NOMO-1 treated with DMSO at 0.1 percent for 48 hours (cell line): ENCODE results near the gene PINK1.

Experiments
- DNase-seq: peaks from one replicate; lab custom pipeline; 2025; ENCODE audit not compliant: unreplicated experiment; lab: John Stamatoyannopoulos, UW

PINK1 gene

GRCh38 chr1:20610970-20611369, 22.3 kb upstream of the PINK1 start:
- DNase-seq, result no peak

DNA sequence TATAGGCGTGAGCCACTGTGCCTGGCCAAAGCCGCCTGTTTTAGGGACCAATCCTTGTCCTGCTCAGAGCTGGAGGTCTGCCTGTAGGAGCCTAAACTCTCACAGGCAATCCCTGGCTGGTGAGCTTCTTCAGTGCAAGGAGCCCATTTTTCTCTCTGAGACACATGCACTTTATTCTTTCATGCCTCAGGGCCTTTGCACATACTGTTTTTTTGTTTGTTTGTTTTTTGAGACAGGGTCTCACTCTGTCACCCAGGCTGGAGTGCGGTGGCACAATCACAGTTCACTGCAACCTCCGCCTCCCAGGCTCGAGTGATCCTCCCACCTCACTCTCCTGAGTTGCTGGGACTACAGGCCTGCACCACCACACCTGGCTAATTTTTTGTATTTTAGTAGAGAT, 21.6 kb upstream of the PINK1 start:
- no peak for DNase-seq

DNA sequence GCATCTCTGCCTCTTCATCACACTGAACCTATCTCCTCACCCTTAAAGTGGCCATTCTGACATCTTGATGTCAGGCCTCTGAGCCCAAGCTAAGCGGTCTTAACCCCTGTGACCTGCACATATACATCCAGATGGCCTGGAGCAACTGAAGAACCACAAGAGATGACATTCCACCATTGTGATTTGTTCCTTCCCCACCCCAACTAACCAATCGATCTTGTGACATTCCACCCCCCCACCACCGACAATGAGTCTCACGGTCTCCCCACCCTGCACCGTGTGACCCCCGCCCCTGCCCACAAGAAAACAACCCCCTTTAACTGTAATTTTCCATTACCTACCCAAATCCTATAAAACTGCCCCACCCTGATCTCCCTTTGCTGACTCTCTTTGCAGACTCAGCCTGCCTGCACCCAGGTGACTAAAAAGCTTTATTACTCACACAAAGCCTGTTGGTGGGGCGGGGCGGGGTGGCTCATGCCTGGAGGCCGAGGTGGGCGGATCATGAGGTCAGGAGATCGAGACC, 21.0 kb upstream of the PINK1 start:
- DNase-seq, result no peak

DNA sequence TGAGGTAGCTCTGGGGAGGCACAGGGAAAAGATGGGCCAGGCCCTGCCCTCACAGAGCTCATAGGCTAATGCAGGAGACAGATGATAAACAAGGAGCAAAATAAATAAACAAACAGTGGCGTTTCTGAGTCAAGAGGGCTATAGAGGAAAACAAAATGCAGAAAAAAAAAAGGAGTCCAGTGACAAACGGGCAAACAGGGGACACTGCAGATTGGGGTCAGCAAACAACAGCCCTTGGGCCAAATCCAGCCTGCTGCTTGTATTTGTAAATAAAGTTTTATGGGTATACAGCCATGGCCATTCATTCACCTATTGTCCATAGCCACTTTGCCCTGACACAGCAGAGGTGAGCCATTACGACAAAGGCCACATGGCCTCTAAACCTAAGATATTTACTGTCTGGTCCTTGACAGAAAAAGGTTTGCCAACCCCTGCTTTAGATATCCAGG, 19.1 kb upstream of the PINK1 start:
- DNase-seq, result no peak

DNA sequence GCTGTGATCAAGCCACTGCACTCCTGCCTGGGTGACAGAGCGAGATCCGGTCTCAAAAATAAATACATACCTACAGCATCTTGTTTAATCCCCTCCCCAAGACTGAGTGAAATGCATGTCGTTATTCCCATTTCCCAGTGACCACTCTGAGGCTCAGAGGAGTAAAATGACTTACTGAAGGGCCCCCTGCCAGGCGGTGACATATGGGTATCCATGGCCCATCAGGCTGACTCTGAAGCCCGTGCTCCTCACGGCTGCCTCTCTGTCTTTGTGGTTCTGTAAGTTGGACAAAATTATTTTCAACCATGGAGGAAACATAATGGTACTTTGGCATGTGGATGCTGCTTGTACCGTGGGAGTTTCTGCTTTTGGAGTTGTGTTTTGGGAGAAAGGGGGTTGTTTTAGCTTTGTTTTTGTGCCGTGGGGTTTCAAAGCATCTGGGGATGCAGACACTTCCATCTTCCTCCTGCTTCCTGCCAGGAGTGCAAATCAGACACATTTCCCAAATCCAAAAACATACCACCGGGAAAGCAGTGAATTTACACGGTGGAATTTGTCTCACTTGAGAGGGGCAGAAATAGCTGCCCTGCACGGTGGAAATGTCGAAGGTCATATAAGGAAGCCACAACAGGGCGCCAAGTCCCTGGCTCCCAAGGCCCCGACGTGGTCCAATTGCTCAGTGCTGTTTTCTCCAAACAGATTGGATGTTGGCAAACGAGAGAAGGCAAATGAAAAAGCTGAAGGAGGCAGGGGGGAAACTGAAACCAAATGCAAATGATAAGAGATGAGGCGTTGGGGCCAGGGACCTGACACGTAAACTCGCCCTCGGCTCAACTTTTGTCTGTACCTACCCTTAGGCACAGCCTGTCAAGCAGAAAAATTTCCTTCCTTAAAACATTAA, 17.1 kb upstream of the PINK1 start:
- DNase-seq, result no peak

DNA sequence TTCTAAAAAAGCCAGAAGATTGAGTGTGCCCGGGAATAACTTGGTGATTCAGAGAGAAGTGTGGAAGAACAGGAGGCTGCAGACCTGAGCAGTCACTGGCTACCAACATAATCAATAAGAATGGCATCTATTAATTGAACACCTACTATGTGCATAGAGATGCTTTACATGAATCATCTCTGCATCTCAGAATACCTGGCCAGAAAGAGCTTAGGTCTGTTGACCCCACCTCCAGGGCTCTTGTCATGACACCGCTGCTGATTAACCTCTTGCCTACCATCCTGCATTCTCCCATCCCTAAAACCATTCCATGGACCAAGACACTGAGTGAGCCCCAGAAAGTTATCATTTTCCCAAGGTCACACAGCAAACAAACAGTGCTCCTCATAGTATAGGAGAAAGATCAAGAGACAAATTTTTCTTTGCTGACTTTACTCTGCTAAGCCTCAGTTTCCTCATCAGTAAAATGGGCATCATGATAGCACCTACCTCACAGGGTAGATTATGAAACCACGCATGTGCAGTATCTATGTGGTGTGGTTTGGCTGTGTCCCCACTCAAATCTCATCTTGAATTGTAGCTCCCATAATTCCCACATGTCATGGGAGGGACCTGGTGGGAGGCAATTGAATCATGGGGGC, 16.3 kb upstream of the PINK1 start:
- no peak for DNase-seq

DNA sequence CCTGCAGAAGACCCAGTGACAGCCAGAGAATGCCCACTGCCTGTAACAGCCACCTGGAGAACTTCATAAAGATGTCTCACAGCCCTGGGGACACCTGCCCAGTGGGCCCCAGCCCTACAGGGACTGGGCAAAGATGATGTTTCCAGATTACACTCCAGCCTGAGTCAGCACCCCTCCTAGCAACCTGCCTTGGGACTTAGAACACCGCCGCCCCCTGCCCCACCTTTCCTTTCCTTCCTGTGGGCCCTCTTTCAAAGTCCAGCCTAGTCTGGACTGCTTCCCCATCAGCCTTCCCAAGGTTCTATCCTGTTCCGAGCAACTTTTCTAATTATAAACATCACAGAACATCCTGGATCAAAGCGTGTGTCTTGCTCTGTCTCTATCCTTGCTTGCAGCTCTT, 14.7 kb upstream of the PINK1 start:
- no peak for DNase-seq

DNA sequence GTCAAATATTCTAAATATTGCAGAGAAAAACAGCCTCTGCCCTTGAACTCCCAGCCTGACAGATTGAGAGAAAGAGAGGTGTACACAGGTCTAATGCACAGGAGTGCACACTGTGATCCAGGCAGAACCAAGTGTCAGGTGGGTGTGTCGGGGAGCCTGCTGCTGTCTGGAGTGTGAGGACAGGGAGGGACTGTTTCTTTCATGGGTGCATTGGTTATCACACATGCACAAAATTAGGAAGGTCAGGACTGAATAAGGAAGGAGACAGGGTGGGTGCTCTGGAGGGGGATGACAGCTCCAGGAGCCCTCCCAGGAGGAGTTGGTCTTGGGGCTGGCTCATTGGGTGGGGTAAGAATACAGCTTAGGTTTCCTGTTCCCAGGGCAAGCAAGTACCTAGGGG, 13.3 kb upstream of the PINK1 start:
- no peak for DNase-seq

GRCh38 chr1:20621012-20621411, 12.2 kb upstream of the PINK1 start:
- no peak for DNase-seq

- DNase-seq, result no peak
Observed at GRCh38 chr1:20624709-20625108, 8.5 kb upstream of the PINK1 start.

DNA sequence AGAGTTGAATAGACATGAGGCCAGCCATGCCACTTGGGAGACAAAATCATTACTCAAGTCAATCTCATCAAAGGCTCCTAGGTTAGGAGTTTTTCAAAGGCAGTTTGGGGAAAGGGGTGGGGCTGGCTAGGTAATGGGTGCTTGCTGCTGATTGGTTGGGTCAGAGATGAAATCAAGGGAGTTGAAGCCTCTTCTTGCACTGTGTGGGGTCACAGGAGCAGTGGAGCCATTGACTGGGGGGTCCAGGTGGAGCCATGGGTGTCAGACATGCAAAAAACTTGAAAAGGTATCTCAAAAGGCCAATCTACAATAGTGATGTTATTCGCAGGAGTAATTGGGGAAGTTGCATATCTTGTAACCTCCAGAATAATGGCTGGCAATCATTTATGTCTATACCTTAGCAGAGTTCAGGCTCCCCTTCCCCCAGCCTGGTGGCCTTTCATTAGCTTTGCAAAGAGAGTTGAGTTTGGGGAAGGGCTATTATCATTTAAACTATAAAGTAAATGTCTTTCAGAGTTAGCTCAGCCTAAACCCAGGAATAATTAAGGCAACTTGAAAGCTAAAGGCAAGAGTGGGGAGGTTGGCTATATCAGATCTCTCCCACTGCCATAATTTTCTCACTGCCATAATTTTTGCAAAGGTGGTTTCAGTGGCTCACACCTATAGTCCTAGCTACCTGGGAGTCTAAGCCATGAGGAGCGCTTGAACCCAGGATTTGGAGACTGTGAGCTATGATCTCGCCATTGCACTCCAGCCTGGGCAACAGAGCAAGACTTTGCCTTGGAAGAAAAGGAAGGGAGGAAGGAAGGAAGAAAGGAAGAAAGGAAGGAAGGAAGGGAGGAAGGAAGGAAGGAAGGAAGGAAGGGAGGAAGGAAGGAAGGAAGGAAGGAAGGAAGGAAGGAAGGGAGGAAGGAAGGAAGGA, 7.8 kb upstream of the PINK1 start:
- DNase-seq, result peak; percentile 1

DNA sequence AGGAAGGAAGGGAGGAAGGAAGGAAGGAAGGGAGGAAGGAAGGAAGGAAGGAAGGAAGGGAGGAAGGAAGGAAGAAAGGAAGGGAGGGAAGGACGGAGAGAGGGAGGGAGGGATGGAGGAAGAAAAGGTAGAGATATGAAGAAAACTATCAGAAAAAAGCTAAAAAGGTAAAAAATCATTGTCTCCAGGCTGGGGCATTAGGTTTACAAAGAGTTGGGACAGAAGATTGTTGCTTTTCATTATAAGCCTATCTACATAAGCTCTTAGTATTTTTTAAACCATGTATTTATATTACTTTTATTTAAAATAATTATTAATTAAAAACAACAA, 7.2 kb upstream of the PINK1 start:
- no peak for DNase-seq

DNA sequence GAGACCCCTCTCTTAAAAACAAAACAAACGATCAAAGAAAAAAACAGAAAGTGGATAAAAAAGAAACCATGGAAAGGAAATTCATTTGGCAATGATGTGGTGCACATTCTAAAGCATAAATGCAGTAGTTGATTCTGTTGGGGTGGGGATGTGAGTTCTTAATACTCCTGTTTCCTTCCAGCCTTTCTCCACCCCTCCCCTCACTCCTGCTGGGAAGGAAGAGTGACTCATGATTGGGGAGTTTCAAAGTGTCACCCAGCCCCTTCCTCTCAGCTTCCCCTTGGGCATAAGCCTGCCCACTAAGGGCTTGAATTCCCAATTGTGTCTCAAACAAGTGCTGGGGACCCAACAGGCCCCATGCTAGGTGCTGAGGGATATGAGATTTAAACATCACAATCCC, 6.7 kb upstream of the PINK1 start:
- no peak for DNase-seq

DNA sequence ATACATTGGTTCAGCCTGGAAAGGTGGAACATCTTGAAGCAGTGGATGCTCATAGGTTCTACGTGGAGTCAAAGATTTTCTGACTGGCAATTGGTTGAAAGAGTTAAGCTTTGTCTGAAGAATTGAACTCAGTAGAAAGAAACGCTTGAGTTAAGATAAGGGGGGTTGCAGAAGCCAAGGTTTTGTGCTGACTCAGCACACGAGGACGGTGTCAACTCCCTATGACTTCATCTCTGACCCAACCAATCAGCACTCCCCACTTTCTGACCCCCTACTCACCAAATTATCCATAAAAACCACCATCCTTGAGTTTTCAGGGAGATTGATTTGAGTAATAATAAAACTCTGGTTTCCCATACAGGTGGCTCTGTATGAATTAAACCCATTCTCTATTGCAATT, 2.5 kb upstream of the PINK1 start:
- DNase-seq, result no peak

- no peak for DNase-seq
Observed at GRCh38 chr1:20632386-20632785, 872 bp upstream of the PINK1 start.

GRCh38 chr1:20634065-20634593, 871 bp downstream of the PINK1 start:
- peak; percentile 46 for DNase-seq

DNA sequence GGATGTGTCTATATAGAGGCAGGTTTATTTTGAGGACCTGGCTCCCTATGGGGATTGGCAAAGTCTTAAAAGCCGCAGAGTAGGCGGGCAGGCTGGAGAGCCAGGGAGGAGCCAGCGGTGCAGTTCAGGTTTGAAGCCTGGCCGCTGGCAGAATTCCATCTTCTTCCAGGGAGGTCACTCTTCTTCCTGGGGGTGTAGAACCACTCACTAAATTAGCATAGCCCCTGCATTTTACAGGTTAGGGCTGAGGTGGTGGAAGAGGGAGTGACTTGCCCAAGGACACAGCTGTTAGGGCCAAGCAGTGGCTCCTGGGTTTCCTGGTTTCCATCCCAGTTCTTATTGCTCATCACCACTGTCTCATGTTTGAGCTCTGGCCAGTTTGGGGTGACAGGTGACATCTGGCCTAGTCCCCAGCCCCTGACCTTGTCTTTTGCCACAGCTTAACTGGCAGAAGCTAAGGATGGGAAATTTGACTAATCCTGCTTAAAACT, 1.4 kb downstream of the PINK1 start:
- peak; percentile 36 for DNase-seq

DNA sequence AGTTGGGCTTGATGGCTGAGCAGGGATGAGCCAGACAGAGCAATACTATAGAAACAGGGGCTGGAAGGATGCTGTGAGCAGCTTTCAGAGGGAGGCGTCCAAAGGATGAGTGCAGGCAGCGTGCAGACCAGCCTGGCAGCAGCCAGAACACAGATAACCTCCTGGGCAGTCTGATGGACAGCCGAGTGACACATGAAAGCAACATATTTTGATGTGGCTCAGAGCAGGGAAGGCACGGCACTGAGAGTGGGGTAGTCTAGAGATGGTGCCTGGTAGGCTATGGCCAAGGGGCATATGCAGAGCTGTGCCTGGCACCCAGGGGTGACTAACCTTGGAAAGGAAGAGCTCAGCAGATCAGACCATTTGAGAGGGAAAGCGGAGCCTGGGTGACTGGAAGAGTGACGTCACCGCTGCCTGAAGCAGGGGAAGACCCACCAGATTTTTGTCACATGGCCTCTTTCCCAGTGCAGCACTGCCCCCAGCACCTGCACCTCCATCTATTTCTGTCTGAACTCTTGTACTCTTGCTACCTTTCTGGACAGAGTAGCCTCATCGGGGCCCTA, 3.6 kb downstream of the PINK1 start:
- DNase-seq, result no peak

DNA sequence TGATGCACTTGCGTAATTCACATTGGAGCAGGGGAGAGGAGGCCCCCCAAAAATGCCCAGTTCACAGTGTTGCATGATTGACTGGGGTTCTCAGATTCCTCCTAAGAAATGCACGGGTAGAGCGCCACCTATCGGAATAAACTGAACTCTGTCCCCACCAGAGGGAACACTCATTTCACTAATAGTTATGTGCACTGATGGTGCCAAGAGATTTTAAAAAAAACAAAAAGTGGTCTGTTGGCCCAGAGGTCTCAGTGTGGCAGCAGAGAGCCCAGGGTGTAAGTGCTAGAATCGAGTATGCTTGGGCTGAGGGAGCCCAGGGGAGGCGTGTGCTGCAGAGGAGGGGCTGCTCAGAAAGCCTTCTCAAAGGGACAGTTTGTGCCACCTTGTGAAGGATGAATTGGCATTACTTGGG, 6.9 kb downstream of the PINK1 start:
- DNase-seq, result peak; percentile 54

DNA sequence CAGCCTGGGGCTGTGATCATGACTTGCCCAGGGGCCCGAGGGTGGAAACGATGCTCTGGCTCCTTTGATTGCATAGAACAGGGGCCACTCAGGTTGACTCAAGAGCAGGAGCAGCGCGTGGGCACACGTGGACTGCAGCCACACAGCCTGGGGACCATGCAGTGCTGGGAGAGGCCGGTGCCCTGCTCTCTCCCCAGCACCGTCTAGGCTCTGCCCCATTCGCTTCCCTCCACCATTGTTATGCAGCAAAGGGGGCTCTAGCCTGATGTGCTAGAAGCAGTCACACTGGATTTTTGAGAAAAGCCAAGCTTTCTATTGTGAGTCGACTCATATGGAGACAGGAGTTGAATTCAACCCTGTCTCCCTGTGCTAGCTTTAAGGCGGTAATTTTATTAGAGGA, 8.7 kb downstream of the PINK1 start:
- DNase-seq, result no peak

DNA sequence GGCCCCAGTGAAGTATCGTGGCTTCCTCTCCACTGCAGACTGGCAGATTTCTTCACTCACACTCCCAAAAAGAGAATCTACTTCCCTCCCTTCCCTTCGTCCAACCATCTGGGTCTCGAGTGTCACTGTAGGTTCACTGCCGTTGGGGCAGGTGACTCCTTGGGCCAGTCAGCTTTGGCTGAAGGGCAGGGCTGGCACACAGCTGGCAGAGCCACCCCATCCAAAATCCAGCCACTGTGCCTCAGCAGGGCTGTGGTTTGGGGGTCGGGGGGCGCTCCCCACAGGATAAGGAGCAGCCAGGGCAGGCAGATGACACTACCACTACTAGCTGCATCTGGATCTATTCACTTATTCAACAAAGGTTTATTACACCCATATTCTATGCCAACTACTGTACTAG, 9.8 kb downstream of the PINK1 start:
- DNase-seq, result no peak
